Activated effector memory CD4-positive, alpha-beta T cell treated with anti-CD3 and anti-CD28 coated beads, Interleukin-2, amount 50 U/mL, for 16 hours (primary cell): ENCODE results near the gene FES.

Source experiments
- DNase-seq: peaks from one replicate; pipeline ENCODE4 v3.0.0-alpha.2; 2020

Gene FES

DNA sequence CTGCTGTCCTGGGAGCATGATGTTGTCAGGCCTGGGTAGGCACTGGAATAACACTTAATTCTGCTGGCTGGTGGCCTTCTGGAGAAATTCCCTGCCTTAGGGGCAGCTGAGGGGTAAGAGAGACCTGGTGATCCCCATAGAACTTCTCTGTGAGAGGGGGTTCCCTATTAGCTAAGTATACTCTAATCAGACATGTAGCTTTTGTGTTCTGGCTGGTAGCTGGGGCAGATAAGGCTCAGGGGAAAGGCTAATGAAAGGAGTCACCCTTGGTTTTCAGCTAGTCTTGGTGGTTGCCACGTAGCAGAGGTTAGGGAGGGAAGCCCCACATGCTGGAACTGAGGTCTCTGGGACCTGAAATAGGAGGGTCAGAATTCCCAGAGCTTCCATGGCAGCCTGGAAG is 49.0 kb downstream of the FES start:
- DNase-seq, result no peak

DNA sequence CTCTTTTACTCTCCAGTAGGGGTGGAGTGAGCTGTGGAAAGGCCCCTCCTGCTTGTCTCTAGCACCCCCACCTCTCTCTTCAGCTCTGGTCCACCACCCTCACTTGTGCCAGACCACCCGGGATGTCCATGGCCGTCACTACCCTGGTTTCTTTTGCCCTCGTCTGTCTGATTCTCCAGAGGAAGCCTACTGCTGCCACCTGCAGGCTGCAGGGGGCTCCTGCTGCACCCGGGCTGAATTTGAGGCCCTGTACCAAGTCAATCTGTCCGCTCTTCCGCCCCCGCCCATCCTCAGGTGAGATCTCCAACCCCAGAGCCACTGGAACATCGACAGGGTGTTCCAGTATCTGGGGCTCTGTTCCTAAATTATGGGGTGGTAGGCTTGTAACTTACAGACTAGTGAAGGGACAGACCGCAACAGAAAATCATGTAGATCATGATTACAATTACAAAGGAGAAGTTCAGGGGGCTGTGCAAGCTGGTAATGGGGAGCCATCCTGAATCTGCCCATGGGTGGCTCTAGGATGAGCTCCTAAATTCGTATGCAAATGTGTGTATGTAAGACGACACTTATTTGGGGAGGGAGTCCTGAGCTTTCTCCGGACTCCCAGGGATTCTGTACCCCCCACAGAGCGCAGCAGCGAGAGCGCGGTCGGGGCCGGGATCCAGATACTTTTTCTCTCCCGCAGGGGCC is 50.1 kb downstream of the FES start:
- DNase-seq, result peak; percentile 94

DNA sequence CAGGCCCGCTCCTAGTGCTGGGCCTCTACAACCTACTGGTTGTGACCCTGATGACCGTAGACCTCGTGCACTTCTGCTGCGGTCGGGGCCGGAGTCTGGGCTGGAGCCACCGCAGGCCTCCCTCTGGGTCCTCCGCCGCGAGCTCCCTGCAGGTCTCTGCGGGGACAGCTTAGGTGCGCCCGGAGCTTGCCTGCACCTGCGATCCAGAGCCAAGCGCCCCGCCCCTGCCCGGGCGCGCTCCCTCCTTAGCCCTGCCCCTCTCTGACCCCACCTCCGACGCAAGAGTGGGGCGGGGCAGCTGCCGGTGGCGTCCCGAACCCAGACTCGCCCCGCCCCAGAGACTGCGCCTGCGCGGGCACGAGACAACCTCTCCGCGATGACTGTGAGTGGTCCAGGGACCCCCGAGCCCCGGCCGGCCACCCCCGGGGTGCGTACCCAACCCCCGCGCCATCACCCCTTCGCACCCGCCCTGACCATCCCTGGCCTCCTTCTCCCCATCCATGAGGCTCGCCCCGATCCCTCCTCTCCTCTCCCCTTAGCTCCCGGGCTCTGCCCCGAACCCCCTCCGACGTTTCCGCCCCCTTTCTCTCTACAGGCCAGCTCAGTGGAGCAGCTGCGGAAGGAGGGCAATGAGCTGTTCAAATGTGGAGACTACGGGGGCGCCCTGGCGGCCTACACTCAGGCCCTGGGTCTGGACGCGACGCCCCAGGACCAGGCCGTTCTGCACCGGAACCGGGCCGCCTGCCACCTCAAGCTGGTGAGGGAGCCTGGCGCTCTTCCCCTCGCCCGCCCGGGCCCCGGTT is 50.8 kb downstream of the FES start, which contains the start of gene UNC45A:
Gene UNC45A, plus strand, starts transcription at position 337 of the 803 bp plus-strand sequence. Its CDS starts 40 bp downstream, at position 377.
- DNase-seq, result peak; percentile 98

DNA sequence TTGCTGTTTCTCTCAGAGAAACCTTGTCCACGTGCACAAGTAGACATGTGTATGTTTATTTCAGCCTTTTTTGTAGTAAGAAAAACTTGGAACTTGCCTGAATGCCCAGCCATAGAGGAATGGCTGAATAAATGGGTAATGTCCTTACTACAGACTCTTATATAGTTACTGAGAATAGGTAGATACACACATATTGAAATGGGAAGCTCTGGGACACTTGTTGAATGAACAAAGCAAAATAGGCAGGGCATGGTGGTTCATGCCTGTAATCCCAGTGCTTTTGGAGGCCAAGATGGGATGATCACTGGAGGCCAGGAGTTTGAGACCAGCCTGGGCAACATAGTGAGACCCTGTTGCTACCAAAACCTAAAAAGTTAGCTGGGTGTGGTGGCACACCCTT is 52.5 kb downstream of the FES start:
- no peak for DNase-seq

DNA sequence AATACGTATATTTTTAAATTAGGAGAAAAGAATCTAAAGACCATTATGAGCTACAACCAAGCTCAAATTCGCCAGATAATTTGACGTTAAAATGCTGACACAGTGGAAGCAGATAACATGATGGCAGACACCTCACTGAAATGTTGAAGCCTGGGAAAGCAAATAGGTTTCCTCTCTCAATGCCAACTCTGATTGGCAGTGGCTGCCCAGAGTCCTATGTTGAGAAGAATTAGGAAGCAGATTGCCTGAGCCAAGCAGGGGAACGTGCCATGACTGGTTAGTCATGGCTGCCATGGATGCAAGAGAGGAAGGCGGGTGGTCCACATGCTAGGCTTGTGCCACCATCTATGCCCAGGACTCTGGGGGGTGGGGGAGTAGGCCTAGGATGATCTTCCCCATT is 54.0 kb downstream of the FES start:
- DNase-seq, result no peak

DNA sequence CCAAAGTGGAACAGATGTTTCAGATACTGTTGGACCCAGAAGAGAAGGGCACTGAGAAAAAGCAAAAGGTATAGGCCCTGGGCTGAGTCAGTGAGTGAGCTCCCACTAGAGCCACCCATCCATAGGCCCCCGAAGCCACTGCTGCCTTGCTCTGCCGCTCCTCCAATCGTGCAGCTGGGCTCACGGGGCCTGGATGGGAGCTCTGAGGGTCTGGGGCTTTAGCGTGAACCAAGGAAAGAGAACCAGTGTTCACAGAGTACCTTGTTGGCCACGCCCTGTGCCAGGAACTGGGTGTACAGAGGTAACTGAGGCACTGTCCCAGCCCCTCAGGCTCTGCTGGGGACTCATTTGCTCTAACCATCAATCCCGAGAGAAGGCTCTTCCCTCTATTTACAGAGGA is 55.5 kb downstream of the FES start:
- DNase-seq, result no peak

DNA sequence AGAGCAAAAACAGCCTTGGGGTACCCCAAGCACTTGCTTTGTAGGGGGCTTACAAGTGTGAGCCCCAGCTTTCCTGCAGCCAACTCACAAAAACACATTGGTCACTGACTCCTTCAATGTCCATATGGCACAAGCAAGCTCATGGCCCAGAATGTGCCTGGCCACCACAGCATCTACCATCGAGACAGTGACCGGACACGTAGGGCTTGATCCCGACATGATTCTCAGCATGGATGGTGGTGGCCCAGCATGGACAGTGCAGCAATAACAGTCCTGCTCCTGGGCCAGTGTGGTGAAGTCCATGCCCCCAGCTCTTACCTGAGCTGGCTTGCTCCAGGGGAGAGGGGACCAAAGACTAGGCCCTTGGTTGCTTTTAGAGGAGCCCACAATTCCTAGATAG is 56.7 kb downstream of the FES start:
- no peak for DNase-seq

DNA sequence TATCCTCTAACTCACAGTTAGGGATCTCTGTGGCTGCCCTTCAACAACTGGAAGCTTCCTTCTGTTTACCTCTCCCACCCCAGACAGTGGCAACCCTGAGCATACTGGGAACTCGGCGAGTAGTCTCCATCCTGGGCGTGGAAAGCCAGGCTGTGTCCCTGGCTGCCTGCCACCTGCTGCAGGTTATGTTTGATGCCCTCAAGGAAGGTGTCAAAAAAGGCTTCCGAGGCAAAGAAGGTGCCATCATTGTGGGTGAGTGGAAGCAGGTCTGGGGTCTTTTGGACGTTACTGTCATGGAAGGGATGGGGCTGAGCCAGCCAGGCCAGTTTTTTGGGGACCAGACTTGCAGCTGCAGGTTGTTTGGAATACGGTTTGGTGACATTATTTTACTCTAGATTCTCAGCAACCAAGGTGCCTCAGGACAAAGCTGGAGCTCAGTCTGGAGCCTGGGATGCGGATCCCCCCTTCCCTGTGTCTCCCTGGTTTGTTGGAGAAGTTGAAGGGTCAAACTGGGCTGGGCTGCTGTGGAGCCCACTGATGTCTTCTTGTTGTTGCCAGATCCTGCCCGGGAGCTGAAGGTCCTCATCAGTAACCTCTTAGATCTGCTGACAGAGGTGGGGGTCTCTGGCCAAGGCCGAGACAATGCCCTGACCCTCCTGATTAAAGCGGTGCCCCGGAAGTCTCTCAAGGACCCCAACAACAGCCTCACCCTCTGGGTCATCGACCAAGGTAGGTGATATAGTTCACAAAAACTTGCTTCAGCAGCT is 58.2 kb downstream of the FES start:
- DNase-seq, result no peak

DNA sequence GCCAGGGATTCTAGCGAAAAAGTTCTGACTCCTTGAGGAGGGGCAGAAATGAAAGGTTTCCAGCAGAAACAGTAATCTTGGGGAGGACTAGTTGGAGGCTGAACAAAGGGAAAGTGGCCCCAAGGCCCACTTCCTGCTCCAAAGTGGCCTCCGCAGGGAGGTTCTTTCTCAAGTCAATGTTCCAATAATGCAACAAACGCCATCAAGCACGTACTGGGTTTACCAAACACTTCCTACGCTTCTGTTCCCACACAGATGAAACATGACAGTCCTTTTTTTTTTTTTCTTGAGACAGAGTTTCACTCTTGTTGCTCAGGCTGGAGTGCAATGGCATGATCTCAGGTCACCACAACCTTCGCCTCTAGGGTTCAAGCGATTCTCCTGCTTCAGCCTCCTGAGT is 60.8 kb downstream of the FES start:
- no peak for DNase-seq
